PC-3 (cell line): ENCODE measurements around the gene PWWP2B. TPM values are rescaled to one million over a fixed set of nuclear protein-coding genes. Genes with fewer than 3 reads are reported as not detected.

Source experiments
- ATAC-seq: fragments of 200-7000 bp; cut with Tn5 transposase; 2 replicates; pipeline ENCODE4 v1.9.1; 2020; ENCODE audit warnings: mild to moderate bottlenecking, moderate library complexity
- BruUV-seq: library from RNA; stranded (reverse); fragments of 400-500 nt; replicated peaks from 2 replicates; lab custom pipeline; 2021; lab: Mats Ljungman, UMichigan
- CTCF ChIA-PET: fragments of 300-600 bp; sonication (Branson Sonifier 250); formaldehyde crosslinking; loops from one replicate; lab custom pipeline; 2022; ENCODE audit warnings: antibody characterized with exemption; lab: Charles Lee
- POLR2A ChIA-PET: fragments of 300-600 bp; sonication (Branson Sonifier 250); formaldehyde crosslinking; loops from one replicate; lab custom pipeline; 2022; ENCODE audit warnings: antibody characterized with exemption; ENCODE audit not compliant: unreplicated experiment; lab: Charles Lee
- DNase-seq: peaks from one replicate; pipeline ENCODE4 v3.0.0-alpha.2; 2015
- H2AFZ ChIP-seq: fragments of 300-600 bp; sonication (generic); 2 replicates; pipeline ENCODE4 v1.6.0; 2016; ENCODE audit warnings: antibody characterized with exemption, low read length
- H3F3A ChIP-seq: fragments of 300-600 bp; sonication (generic); one replicate; pipeline ENCODE4 v1.6.0; 2017; ENCODE audit warnings: antibody characterized with exemption, low read length, control low read depth, mild to moderate bottlenecking; ENCODE audit not compliant: unreplicated experiment
- H3K27ac ChIP-seq: fragments of 300-600 bp; sonication (generic); 2 replicates; pipeline ENCODE4 v1.5.1; 2016; ENCODE audit warnings: mild to moderate bottlenecking, low read length
- H3K27me3 ChIP-seq: fragments of 300-600 bp; sonication (generic); 2 replicates; pipeline ENCODE4 v1.6.1; 2016; ENCODE audit warnings: low read length, mixed read lengths
- H3K36me3 ChIP-seq: fragments of 300-600 bp; sonication (generic); 2 replicates; pipeline ENCODE4 v1.6.1; 2016; ENCODE audit warnings: low read depth, mixed run types, low read length, mixed read lengths
- H3K4me1 ChIP-seq: fragments of 300-600 bp; sonication (generic); 2 replicates; pipeline ENCODE4 v1.5.1; 2016; ENCODE audit warnings: low read length; ENCODE audit not compliant: insufficient read depth
- H3K4me2 ChIP-seq: fragments of 300-600 bp; sonication (generic); 2 replicates; pipeline ENCODE4 v1.6.0; 2016; ENCODE audit warnings: low read length
- H3K4me3 ChIP-seq: fragments of 300-600 bp; sonication (generic); 2 replicates; pipeline ENCODE4 v1.5.1; 2016; ENCODE audit warnings: mild to moderate bottlenecking, low read length, mixed read lengths
- H3K79me2 ChIP-seq: fragments of 300-600 bp; sonication (generic); 2 replicates; pipeline ENCODE4 v1.6.1; 2017; ENCODE audit warnings: low read length, mixed read lengths
- H3K9ac ChIP-seq: fragments of 300-600 bp; sonication (generic); 2 replicates; pipeline ENCODE4 v1.6.0; 2016; ENCODE audit warnings: mild to moderate bottlenecking, low read length
- H3K9me2 ChIP-seq: fragments of 300-600 bp; sonication (generic); replicated peaks from 2 replicates; pipeline ENCODE4 v1.6.1; 2016; ENCODE audit warnings: mixed run types, low read length, mixed read lengths
- H3K9me3 ChIP-seq: fragments of 300-600 bp; sonication (generic); 2 replicates; pipeline ENCODE4 v1.6.1; 2016; ENCODE audit warnings: low read length, mixed read lengths
- H4K20me1 ChIP-seq: fragments of 300-600 bp; sonication (generic); 2 replicates; pipeline ENCODE4 v1.6.1; 2016; ENCODE audit warnings: low read length, mixed read lengths
- EZH2 ChIP-seq: fragments of 300-600 bp; sonication (generic); IDR thresholded peaks from one replicate; pipeline ENCODE4 v1.6.1; 2017; ENCODE audit warnings: antibody characterized with exemption, mild to moderate bottlenecking, low read length; ENCODE audit not compliant: unreplicated experiment
- EZH2phosphoT487 ChIP-seq: fragments of 300-600 bp; sonication (generic); IDR thresholded peaks from 2 replicates; pipeline ENCODE4 v1.6.1; 2018; ENCODE audit warnings: mild to moderate bottlenecking, antibody characterized with exemption, low read length, borderline replicate concordance
- intact Hi-C: fragments of 100-400 bp; cut with micrococcal nuclease; formaldehyde crosslinking; loops from 2 replicates; pipeline ENCODE4 v1.9.0; 2023
- total RNA-seq: library from RNA; depleted of rRNA; stranded (reverse); fragments of >200 nt; gene quantifications from 2 replicates; pipeline ENCODE4 v1.2.3, GENCODE V29; 2014
- TF ChIP-seq, protein P1 (sequence below): fragments of 300-600 bp; sonication (generic); conservative IDR thresholded peaks from 2 replicates; pipeline ENCODE4 v1.5.1; 2017; ENCODE audit warnings: antibody characterized with exemption, low read depth, mild to moderate bottlenecking, low read length

Gene PWWP2B
- total RNA-seq, 1 experiment from 2014 or later: 24.5 TPM

DNA sequence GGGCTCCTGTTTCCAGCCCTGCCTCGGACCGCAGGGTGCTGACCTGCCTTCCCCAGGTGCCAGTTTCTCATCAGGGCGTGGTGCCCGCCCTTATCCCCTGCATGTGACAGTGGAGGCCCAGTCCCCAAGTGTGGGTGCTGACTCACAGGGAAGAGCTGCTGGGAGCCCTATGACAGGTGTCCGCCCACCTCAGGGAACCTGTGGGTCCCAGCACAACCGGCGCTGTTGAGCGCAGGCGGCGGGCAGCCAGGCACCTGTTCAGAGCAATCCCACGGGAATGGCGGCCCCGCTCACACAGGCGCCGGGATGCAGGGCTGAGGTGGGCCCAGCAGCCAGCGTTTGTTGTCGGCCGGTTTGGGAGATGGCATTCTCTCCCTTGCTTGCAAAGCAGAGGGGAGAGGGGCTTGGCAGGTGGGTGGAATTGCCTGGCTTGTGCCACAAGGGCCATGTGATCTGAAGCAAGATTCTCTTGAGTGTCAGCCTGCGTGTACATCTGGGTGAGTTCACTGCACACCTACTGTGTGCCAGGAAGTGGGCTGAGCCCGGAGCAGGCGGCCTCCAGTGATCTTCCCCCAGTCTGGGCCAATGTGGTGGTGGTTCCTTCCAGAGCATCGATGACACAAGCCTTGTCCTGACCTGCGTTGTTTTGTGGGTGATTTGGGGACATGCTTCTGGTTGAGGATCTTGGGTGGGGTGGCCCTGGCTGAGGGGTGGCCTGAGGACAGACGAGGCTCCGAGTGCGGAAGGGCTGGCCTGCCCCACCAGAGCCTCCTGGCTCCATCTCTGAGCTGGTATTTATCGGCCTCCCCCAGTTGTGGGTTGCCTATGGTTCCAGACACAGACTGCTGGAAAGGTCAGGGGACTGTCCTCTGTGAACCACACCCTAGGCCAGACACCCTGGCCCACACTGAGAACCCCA is 2.4 kb downstream of the PWWP2B start:
- no peaks in the 10 kb centered on the region for H3K36me3 ChIP-seq
- DNase-seq: no peak
- no peaks in the 10 kb centered on the region for H4K20me1 ChIP-seq
- ChIA-PET CTCF (no interaction called here), POLR2A (no interaction called here)
- H3K4me1 ChIP-seq: peaks cover 21% of the 10 kb centered on the region
- intact Hi-C loops: no loop called here
- BruUV-seq: no TSS peak
- no peak for ATAC-seq
- TF ChIP-seq EZH2phosphoT487: no peak
- no peak for TF ChIP-seq EZH2
- TF ChIP-seq, protein P1, sequence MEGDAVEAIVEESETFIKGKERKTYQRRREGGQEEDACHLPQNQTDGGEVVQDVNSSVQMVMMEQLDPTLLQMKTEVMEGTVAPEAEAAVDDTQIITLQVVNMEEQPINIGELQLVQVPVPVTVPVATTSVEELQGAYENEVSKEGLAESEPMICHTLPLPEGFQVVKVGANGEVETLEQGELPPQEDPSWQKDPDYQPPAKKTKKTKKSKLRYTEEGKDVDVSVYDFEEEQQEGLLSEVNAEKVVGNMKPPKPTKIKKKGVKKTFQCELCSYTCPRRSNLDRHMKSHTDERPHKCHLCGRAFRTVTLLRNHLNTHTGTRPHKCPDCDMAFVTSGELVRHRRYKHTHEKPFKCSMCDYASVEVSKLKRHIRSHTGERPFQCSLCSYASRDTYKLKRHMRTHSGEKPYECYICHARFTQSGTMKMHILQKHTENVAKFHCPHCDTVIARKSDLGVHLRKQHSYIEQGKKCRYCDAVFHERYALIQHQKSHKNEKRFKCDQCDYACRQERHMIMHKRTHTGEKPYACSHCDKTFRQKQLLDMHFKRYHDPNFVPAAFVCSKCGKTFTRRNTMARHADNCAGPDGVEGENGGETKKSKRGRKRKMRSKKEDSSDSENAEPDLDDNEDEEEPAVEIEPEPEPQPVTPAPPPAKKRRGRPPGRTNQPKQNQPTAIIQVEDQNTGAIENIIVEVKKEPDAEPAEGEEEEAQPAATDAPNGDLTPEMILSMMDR: no peak
- no peak overlapping the region for H2AFZ ChIP-seq
- H3K9me2 ChIP-seq: no peaks in the 10 kb centered on the region
- no peak overlapping the region; the same call in 1 of the 2 replicates for H3K4me3 ChIP-seq
- no peaks in the 10 kb centered on the region for H3F3A ChIP-seq
- no peaks in the 10 kb centered on the region for H3K9me3 ChIP-seq
- no peaks in the 10 kb centered on the region for H3K27me3 ChIP-seq
- H3K9ac ChIP-seq: no peak overlapping the region
- H3K4me2 ChIP-seq: peak overlapping the region; percentile 93
- no peak overlapping the region for H3K27ac ChIP-seq
- peaks cover 58% of the 10 kb centered on the region for H3K79me2 ChIP-seq

DNA sequence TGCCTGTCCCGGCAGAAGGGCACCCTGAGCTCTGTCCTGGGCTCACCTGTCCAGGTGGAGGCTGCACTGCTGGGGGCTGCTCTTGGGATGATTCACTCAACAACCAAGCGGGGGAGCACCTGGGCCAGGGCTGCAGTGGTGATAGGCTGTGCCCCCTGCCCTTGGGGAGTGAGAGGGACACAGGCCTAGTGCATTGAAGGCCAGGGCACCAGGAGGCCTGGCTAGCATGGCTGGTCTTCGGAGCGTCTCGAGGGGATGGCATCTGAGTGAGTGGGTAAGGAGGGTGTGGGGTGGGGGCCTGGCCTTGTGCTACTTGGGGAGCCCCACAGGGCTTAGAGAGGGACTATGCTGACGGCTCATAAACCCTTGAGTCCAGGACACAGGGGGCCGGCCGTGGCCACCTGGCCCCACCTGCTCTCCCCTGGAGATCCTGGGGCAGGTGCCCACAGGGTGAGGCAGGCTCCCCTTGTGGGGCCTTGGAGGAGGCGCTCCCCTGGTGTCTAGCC is 3.1 kb downstream of the PWWP2B start:
- Histone ChIP-seq H3K36me3 (no peaks in the 10 kb centered on the region), H3K4me1 (peaks cover 21% of the 10 kb centered on the region), H2AFZ (no peak overlapping the region), H3K27me3 (no peaks in the 10 kb centered on the region), H3K9me3 (no peaks in the 10 kb centered on the region), H3K4me3 (no peak overlapping the region), H3K27ac (no peak overlapping the region), H3K79me2 (peaks cover 58% of the 10 kb centered on the region), H3F3A (no peaks in the 10 kb centered on the region), H3K9me2 (no peaks in the 10 kb centered on the region), H3K9ac (no peak overlapping the region), H3K4me2 (no peak overlapping the region), H4K20me1 (no peaks in the 10 kb centered on the region)
- intact Hi-C loops: no loop called here
- ATAC-seq: no peak
- TF ChIP-seq EZH2phosphoT487: no peak
- TF ChIP-seq, protein P1: no peak
- TF ChIP-seq EZH2: no peak
- BruUV-seq: no TSS peak
- ChIA-PET CTCF (no interaction called here), POLR2A (no interaction called here)
- DNase-seq: no peak
